HUES48 (cell line): ENCODE results near the gene SERINC2.
"Not testable (repeated sequence)": the region's sequence is repeated elsewhere in the genome, so short reads cannot be mapped to it uniquely, and the experiment has no call there.

Source experiments
- H3K27ac ChIP-seq: one replicate; pipeline ENCODE4 v1.7.0; 2013; ENCODE audit warnings: low read depth, low read length, inconsistent platforms
- H3K27me3 ChIP-seq: 2 replicates; pipeline ENCODE4 v1.6.1; 2013; ENCODE audit warnings: mild to moderate bottlenecking, low read length; ENCODE audit not compliant: control insufficient read depth, insufficient read depth
- H3K36me3 ChIP-seq: 2 replicates; pipeline ENCODE4 v1.6.1; 2013; ENCODE audit warnings: low read length; ENCODE audit not compliant: control insufficient read depth, insufficient read depth
- H3K4me1 ChIP-seq: 2 replicates; pipeline ENCODE4 v1.6.1; 2013; ENCODE audit warnings: mild to moderate bottlenecking, low read length; ENCODE audit not compliant: control insufficient read depth, insufficient read depth
- H3K4me3 ChIP-seq: 2 replicates; pipeline ENCODE4 v1.5.1; 2013; ENCODE audit warnings: mild to moderate bottlenecking, low read depth, low read length
- H3K9ac ChIP-seq: 2 replicates; pipeline ENCODE4 v1.6.1; 2013; ENCODE audit warnings: mild to moderate bottlenecking, low read depth, low read length, moderate library complexity
- H3K9me3 ChIP-seq: 2 replicates; pipeline ENCODE4 v1.6.1; 2013; ENCODE audit warnings: low read length; ENCODE audit not compliant: control insufficient read depth, insufficient read depth

Gene SERINC2

GRCh38 chr1:31445951-31446350, 32.9 kb downstream of the SERINC2 start:
- Histone ChIP-seq H3K4me3 (no peak overlapping the region), H3K9me3 (peaks cover 3% of the 10 kb centered on the region; the same call in 1 of the 2 replicates), H3K27ac (no peak overlapping the region), H3K9ac (no peak overlapping the region), H3K36me3 (no peaks in the 10 kb centered on the region), H3K4me1 (no peaks in the 10 kb centered on the region), H3K27me3 (no peaks in the 10 kb centered on the region)

- no peak overlapping the region for H3K4me3 ChIP-seq
- H3K36me3 ChIP-seq = no peaks in the 10 kb centered on the region
- H3K27ac ChIP-seq = no peak overlapping the region
- no peak overlapping the region for H3K9ac ChIP-seq
- no peaks in the 10 kb centered on the region for H3K4me1 ChIP-seq
- no peaks in the 10 kb centered on the region for H3K27me3 ChIP-seq
- peaks cover 3% of the 10 kb centered on the region; the same call in 1 of the 2 replicates for H3K9me3 ChIP-seq
Observed at GRCh38 chr1:31447210-31447609, 34.2 kb downstream of the SERINC2 start.

- H3K27me3 ChIP-seq = no peaks in the 10 kb centered on the region
- peaks cover 18% of the 10 kb centered on the region for H3K9me3 ChIP-seq
- no peaks in the 10 kb centered on the region for H3K4me1 ChIP-seq
- no peak overlapping the region for H3K27ac ChIP-seq
- H3K36me3 ChIP-seq = no peaks in the 10 kb centered on the region
- H3K4me3 ChIP-seq = no peak overlapping the region
- no peak overlapping the region for H3K9ac ChIP-seq
Observed at GRCh38 chr1:31453384-31454079, 40.5 kb downstream of the SERINC2 start.

GRCh38 chr1:31458287-31458896, 45.4 kb downstream of the SERINC2 start:
- Histone ChIP-seq H3K9me3 (peaks cover 18% of the 10 kb centered on the region), H3K9ac (no peak overlapping the region), H3K4me3 (no peak overlapping the region), H3K27ac (no peak overlapping the region), H3K27me3 (no peaks in the 10 kb centered on the region), H3K36me3 (no peaks in the 10 kb centered on the region), H3K4me1 (no peaks in the 10 kb centered on the region)

GRCh38 chr1:31460027-31460426, 47.0 kb downstream of the SERINC2 start:
- no peak overlapping the region for H3K9ac ChIP-seq
- H3K36me3 ChIP-seq = no peaks in the 10 kb centered on the region
- H3K27ac ChIP-seq = no peak overlapping the region
- peaks cover 13% of the 10 kb centered on the region for H3K9me3 ChIP-seq
- no peak overlapping the region for H3K4me3 ChIP-seq
- no peaks in the 10 kb centered on the region for H3K4me1 ChIP-seq
- H3K27me3 ChIP-seq = no peaks in the 10 kb centered on the region

- no peak overlapping the region for H3K9ac ChIP-seq
- no peaks in the 10 kb centered on the region for H3K4me1 ChIP-seq
- no peaks in the 10 kb centered on the region for H3K36me3 ChIP-seq
- no peaks in the 10 kb centered on the region for H3K27me3 ChIP-seq
- no peak overlapping the region for H3K27ac ChIP-seq
- H3K9me3 ChIP-seq = peaks cover 10% of the 10 kb centered on the region; the same call in 1 of the 2 replicates
- H3K4me3 ChIP-seq = no peak overlapping the region
Observed at GRCh38 chr1:31467005-31467674, 54.1 kb downstream of the SERINC2 start.

- Histone ChIP-seq H3K27me3 (no peaks in the 10 kb centered on the region), H3K9ac (no peak overlapping the region), H3K27ac (no peak overlapping the region), H3K36me3 (no peaks in the 10 kb centered on the region), H3K4me1 (no peaks in the 10 kb centered on the region), H3K4me3 (no peak overlapping the region), H3K9me3 (peaks cover 10% of the 10 kb centered on the region; the same call in 1 of the 2 replicates)
Observed at GRCh38 chr1:31470794-31471315, 57.8 kb downstream of the SERINC2 start.

- not testable (repeated sequence) for H3K36me3 ChIP-seq, H3K27ac ChIP-seq, H3K9me3 ChIP-seq
Observed at GRCh38 chr1:31471452-31472313, 58.7 kb downstream of the SERINC2 start.

GRCh38 chr1:31472314-31472651, 59.3 kb downstream of the SERINC2 start:
- not testable (repeated sequence) for H3K27ac ChIP-seq, H3K9me3 ChIP-seq, H3K4me3 ChIP-seq, H3K9ac ChIP-seq, H3K27me3 ChIP-seq, H3K4me1 ChIP-seq, H3K36me3 ChIP-seq

More at GRCh38 chr1:31471452-31472313, 58.7 kb downstream of the SERINC2 start:
- H3K4me3 ChIP-seq, H3K4me1 ChIP-seq, H3K27me3 ChIP-seq, H3K9ac ChIP-seq: not testable (repeated sequence)

- H3K4me3 ChIP-seq, H3K27ac ChIP-seq, H3K9ac ChIP-seq, H3K36me3 ChIP-seq, H3K4me1 ChIP-seq, H3K9me3 ChIP-seq, H3K27me3 ChIP-seq: not testable (repeated sequence)
Observed at GRCh38 chr1:31472673-31473072, 59.7 kb downstream of the SERINC2 start.
